HCT116 (cell line): Measurements from ENCODE around the gene TMEM115. TPM values are rescaled to one million over a fixed set of nuclear protein-coding genes. Genes with fewer than 3 reads are reported as not detected.

Experiments used
- ATAC-seq: fragments of 200-7000 bp; cut with Tn5 transposase; 2 replicates; pipeline ENCODE4 v1.9.1; 2020; ENCODE audit warnings: mild to moderate bottlenecking, moderate library complexity
- BruUV-seq: library from RNA; stranded (reverse); fragments of 400-500 nt; replicated peaks from 2 replicates; lab custom pipeline; 2021; lab: Mats Ljungman, UMichigan
- CTCF ChIA-PET: fragments of 300-600 bp; sonication (Branson Sonifier 250); formaldehyde crosslinking; loops from one replicate; lab custom pipeline; 2021; ENCODE audit warnings: antibody characterized with exemption; lab: Charles Lee
- POLR2A ChIA-PET: fragments of 300-600, 350-600 bp; sonication (Branson Sonifier 250); formaldehyde crosslinking; loops from one replicate; lab custom pipeline; 2021; ENCODE audit warnings: antibody characterized with exemption; lab: Charles Lee
- RAD21 ChIA-PET, 2 experiments: fragments of 300-600 bp; sonication (Branson Sonifier 250); formaldehyde crosslinking; loops; one replicate each; lab custom pipeline; 2023; ENCODE audit warnings: low total read pairs in 2 of 2; ENCODE audit not compliant: uncharacterized antibody in 2 of 2, unreplicated experiment in 2 of 2, low non-redundant PET in 1 of 2; lab: Charles Lee
- DNase-seq: peaks from one replicate; pipeline ENCODE4 v3.0.0-alpha.2; 2010; ENCODE audit warnings: low read depth, low spot score
- H2AFZ ChIP-seq: fragments of 200-600 bp; shearing (Covaris generic), sonication (generic); 2 replicates; pipeline ENCODE4 v1.6.1; 2017; ENCODE audit warnings: low read depth, mixed run types, mixed read lengths, antibody characterized with exemption, low read length; ENCODE audit not compliant: poor library complexity, severe bottlenecking
- H3K27ac ChIP-seq: 2 replicates; pipeline ENCODE4 v1.5.1; 2012; ENCODE audit warnings: low read depth, low read length
- H3K27me3 ChIP-seq: fragments of 200-600 bp; sonication (generic); 2 replicates; pipeline ENCODE4 v1.6.1; 2016; ENCODE audit warnings: mixed run types, low read length, mixed read lengths; ENCODE audit not compliant: insufficient read depth
- H3K36me3 ChIP-seq, 2 experiments: fragments of 200-500 bp in 1 of 2; fragments of 200-600 bp in 1 of 2; sonication (Bioruptor generic) in 1 of 2; sonication (generic) in 1 of 2; 2 replicates each; pipeline versions ENCODE4 v1.5.1 to v1.6.1; 2014 to 2016; ENCODE audit warnings: low read length in 2 of 2, inconsistent platforms in 1 of 2, mixed read lengths in 1 of 2, mixed run types in 1 of 2; ENCODE audit not compliant: insufficient read depth in 2 of 2, control insufficient read depth in 1 of 2
- H3K4me1 ChIP-seq, 2 experiments: fragments of 200-600 bp in 1 of 2; sonication (generic) in 1 of 2; 2 replicates each; pipeline versions ENCODE4 v1.5.1 to v1.6.1; 2012 to 2017; ENCODE audit warnings: low read length in 2 of 2, inconsistent platforms in 1 of 2, mild to moderate bottlenecking in 1 of 2, mixed read lengths in 1 of 2, mixed run types in 1 of 2, moderate library complexity in 1 of 2; ENCODE audit not compliant: insufficient read depth in 2 of 2, control insufficient read depth in 1 of 2
- H3K4me2 ChIP-seq: fragments of 200-600 bp; sonication (generic); 2 replicates; pipeline ENCODE4 v1.6.1; 2017; ENCODE audit warnings: mixed run types, low read length, mixed read lengths
- H3K4me3 ChIP-seq, 2 experiments: fragments of 200-600 bp in 1 of 2; sonication (generic) in 1 of 2; replicated peaks in 1 of 2; 2 replicates each; pipeline ENCODE4 v1.5.1; 2011 to 2016; ENCODE audit warnings: low read length in 2 of 2, control low read depth in 1 of 2, low read depth in 1 of 2, mild to moderate bottlenecking in 1 of 2, mixed read lengths in 1 of 2, mixed run types in 1 of 2
- H3K79me2 ChIP-seq: fragments of 200-600 bp; sonication (generic); 2 replicates; pipeline ENCODE4 v1.6.1; 2017; ENCODE audit warnings: mild to moderate bottlenecking, mixed run types, low read length, moderate library complexity, mixed read lengths; ENCODE audit not compliant: insufficient read depth
- H3K9ac ChIP-seq: fragments of 200-600 bp; sonication (generic); 2 replicates; pipeline ENCODE4 v1.6.1; 2016; ENCODE audit warnings: low read length, mixed read lengths
- H3K9me2 ChIP-seq: fragments of 200-600 bp; sonication (generic), shearing (Covaris generic); 2 replicates; pipeline ENCODE4 v1.6.1; 2017; ENCODE audit warnings: mixed run types, mild to moderate bottlenecking, moderate library complexity; ENCODE audit not compliant: insufficient read depth
- H3K9me3 ChIP-seq, 2 experiments: fragments of 200-500 bp in 1 of 2; fragments of 200-600 bp in 1 of 2; sonication (Bioruptor generic) in 1 of 2; sonication (generic) in 1 of 2; 2 replicates each; pipeline ENCODE4 v1.6.1; 2014 to 2017; ENCODE audit warnings: low read length in 2 of 2, mixed read lengths in 2 of 2, inconsistent platforms in 1 of 2, low read depth in 1 of 2, mild to moderate bottlenecking in 1 of 2, mixed run types in 1 of 2, moderate library complexity in 1 of 2; ENCODE audit not compliant: control insufficient read depth in 1 of 2, insufficient read depth in 1 of 2
- H4K20me1 ChIP-seq: fragments of 200-600 bp; sonication (generic), shearing (Covaris generic); 2 replicates; pipeline ENCODE4 v1.6.1; 2017; ENCODE audit warnings: mixed run types, mild to moderate bottlenecking, moderate library complexity; ENCODE audit not compliant: insufficient read depth
- CBX3 ChIP-seq: IDR thresholded peaks from 2 replicates; pipeline ENCODE4 v1.6.1; 2012; ENCODE audit warnings: low read depth
- ELF1 ChIP-seq: IDR thresholded peaks from 2 replicates; pipeline ENCODE4 v1.6.1; 2012; ENCODE audit warnings: low read depth, borderline replicate concordance
- EZH2 ChIP-seq: fragments of 200-600 bp; sonication (generic); IDR thresholded peaks from 2 replicates; pipeline ENCODE4 v1.6.1; 2017; ENCODE audit warnings: antibody characterized with exemption, mixed run types
- MAX ChIP-seq: IDR thresholded peaks from 2 replicates; pipeline ENCODE4 v1.6.1; 2012
- POLR2A ChIP-seq: IDR thresholded peaks from 2 replicates; pipeline ENCODE4 v1.7.0; 2011; ENCODE audit warnings: borderline replicate concordance; ENCODE audit not compliant: insufficient read depth, insufficient read length; ENCODE audit errors: extremely low read depth
- SP1 ChIP-seq: IDR thresholded peaks from 2 replicates; pipeline ENCODE4 v1.6.1; 2012; ENCODE audit warnings: low read depth
- SRF ChIP-seq: IDR thresholded peaks from 2 replicates; pipeline ENCODE4 v1.6.1; 2012; ENCODE audit warnings: low read depth
- YY1 ChIP-seq: IDR thresholded peaks from 2 replicates; pipeline ENCODE4 v1.6.1; 2011; ENCODE audit warnings: low read length, low read depth, moderate library complexity, mild to moderate bottlenecking; ENCODE audit not compliant: insufficient replicate concordance; ENCODE audit errors: extremely low read depth
- ZNF274 ChIP-seq: fragments of 200-500 bp; sonication (Bioruptor generic); IDR thresholded peaks from 2 replicates; pipeline ENCODE4 v1.6.1; 2014; ENCODE audit warnings: mild to moderate bottlenecking, low read depth, low read length, inconsistent platforms
- intact Hi-C: fragments of 100-400 bp; cut with micrococcal nuclease; formaldehyde crosslinking; loops from 2 replicates; pipeline ENCODE4 v1.10.0; 2022
- total RNA-seq: library from RNA; stranded (reverse); gene quantifications from one replicate; pipeline ENCODE4 v1.2.1, GENCODE V29; 2021; ENCODE audit not compliant: unreplicated experiment
- TF ChIP-seq, protein P1 (sequence below): IDR thresholded peaks from 2 replicates; pipeline ENCODE4 v1.6.1; 2012; ENCODE audit warnings: low read depth
- TF ChIP-seq, protein P2 (sequence below), 3 experiments: fragments of 200-600 bp in 1 of 3; sonication (generic) in 1 of 3; IDR thresholded peaks in 2 of 3; conservative IDR thresholded peaks in 1 of 3; 2 replicates each; pipeline ENCODE4 v1.5.1; 2012 to 2017; ENCODE audit warnings: low read depth in 2 of 3, low read length in 2 of 3, antibody characterized with exemption in 1 of 3, borderline replicate concordance in 1 of 3, control low read depth in 1 of 3, mild to moderate bottlenecking in 1 of 3, mixed read lengths in 1 of 3, mixed run types in 1 of 3, moderate library complexity in 1 of 3; ENCODE audit not compliant: insufficient read depth in 1 of 3
- TF ChIP-seq, protein P3 (sequence below): IDR thresholded peaks from 2 replicates; pipeline ENCODE4 v1.6.1; 2012

TMEM115 gene
- total RNA-seq, 1 experiment from 2014 or later: 24.6 TPM

DNA sequence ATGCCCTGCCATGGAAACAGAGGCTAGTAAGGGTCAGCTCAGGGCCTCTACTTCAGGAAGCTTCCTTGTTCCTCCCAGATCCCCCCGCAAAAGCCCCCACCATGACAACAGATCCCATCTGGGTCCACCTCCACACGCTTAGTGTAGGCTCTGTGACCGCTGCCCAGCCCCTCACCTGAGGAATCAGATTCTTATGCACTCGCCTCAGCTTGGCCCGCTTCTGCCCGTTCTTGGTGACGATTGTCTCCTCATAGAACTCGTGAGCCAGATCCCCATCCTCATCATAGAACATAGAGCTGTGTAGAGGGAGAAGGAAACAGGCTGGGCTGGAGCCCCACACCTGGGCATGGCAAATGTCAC, 33.2 kb downstream of the TMEM115 start:
- Histone ChIP-seq H3K9me2 (no peaks in the 10 kb centered on the region), H3K9ac (0 out of 2 replicates have a peak overlapping the region, but pooled peaks have one; percentile 86), H3K4me2 (peak overlapping the region; percentile 88; the same call in 1 of the 2 replicates), H3K36me3 (peaks cover 25 to 26% of the 10 kb centered on the region in 2 experiments; a peak in 3 of 4 replicates), H3K27ac (no peak overlapping the region), H2AFZ (no peak overlapping the region), H4K20me1 (no peaks in the 10 kb centered on the region), H3K4me1 (peaks cover 23 to 46% of the 10 kb centered on the region in 2 experiments), H3K79me2 (peaks cover 35% of the 10 kb centered on the region), H3K27me3 (no peaks in the 10 kb centered on the region)
- POLR2A ChIA-PET: no interaction called here
- CTCF ChIA-PET: no interaction called here
- intact Hi-C loops: no loop called here
- RAD21 ChIA-PET: no interaction called here
- BruUV-seq: no TSS peak
- TF ChIP-seq EZH2 (no peak), SRF (no peak), ZNF274 (no peak), MAX (no peak)
- TF ChIP-seq, all 23 proteins: peak for 0
- DNase-seq (no peak), ATAC-seq (no peak)
- Histone ChIP-seq H3K9me3 (no peaks in the 10 kb centered on the region), H3K4me3 (no peak overlapping the region)

- ChIA-PET RAD21 (no interaction called here), CTCF (interaction anchor here (1.3 to 1.8 kb wide), 2 partner anchors 33 to 56 kb away, joined by 4 to 8 read pairs; partner anchors contain the start of genes IFRD2 and SEMA3B), POLR2A (interaction anchor here (0.6 kb wide), 1 partner anchor 12 kb away, joined by 3 read pairs; no protein-coding TSS in a partner anchor)
- no peak overlapping the region for H3K4me3 ChIP-seq
- intact Hi-C loops: loop anchor here (2.0 kb wide), 1 partner anchor 65 kb away; no protein-coding TSS in a partner anchor
- no peak overlapping the region for H3K4me2 ChIP-seq
- H3K36me3 ChIP-seq: peaks cover 20 to 21% of the 10 kb centered on the region in 2 experiments; a peak in 3 of 4 replicates
- no peaks in the 10 kb centered on the region for H3K9me3 ChIP-seq
- no peak overlapping the region for H2AFZ ChIP-seq
- ATAC-seq (no peak), DNase-seq (no peak)
- no peaks in the 10 kb centered on the region for H4K20me1 ChIP-seq
- no peak overlapping the region for H3K9ac ChIP-seq
- H3K27me3 ChIP-seq: no peaks in the 10 kb centered on the region
- H3K9me2 ChIP-seq: no peaks in the 10 kb centered on the region
- H3K4me1 ChIP-seq: peaks cover 23 to 47% of the 10 kb centered on the region in 2 experiments
- H3K79me2 ChIP-seq: peaks cover 33% of the 10 kb centered on the region
- BruUV-seq: no TSS peak
- H3K27ac ChIP-seq: no peak overlapping the region
- no peak for TF ChIP-seq SP1
- TF ChIP-seq, protein P1, sequence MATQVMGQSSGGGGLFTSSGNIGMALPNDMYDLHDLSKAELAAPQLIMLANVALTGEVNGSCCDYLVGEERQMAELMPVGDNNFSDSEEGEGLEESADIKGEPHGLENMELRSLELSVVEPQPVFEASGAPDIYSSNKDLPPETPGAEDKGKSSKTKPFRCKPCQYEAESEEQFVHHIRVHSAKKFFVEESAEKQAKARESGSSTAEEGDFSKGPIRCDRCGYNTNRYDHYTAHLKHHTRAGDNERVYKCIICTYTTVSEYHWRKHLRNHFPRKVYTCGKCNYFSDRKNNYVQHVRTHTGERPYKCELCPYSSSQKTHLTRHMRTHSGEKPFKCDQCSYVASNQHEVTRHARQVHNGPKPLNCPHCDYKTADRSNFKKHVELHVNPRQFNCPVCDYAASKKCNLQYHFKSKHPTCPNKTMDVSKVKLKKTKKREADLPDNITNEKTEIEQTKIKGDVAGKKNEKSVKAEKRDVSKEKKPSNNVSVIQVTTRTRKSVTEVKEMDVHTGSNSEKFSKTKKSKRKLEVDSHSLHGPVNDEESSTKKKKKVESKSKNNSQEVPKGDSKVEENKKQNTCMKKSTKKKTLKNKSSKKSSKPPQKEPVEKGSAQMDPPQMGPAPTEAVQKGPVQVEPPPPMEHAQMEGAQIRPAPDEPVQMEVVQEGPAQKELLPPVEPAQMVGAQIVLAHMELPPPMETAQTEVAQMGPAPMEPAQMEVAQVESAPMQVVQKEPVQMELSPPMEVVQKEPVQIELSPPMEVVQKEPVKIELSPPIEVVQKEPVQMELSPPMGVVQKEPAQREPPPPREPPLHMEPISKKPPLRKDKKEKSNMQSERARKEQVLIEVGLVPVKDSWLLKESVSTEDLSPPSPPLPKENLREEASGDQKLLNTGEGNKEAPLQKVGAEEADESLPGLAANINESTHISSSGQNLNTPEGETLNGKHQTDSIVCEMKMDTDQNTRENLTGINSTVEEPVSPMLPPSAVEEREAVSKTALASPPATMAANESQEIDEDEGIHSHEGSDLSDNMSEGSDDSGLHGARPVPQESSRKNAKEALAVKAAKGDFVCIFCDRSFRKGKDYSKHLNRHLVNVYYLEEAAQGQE: no peak
- TF ChIP-seq ELF1: no peak
- no peak for TF ChIP-seq POLR2A
- TF ChIP-seq YY1: no peak
- TF ChIP-seq, protein P2, sequence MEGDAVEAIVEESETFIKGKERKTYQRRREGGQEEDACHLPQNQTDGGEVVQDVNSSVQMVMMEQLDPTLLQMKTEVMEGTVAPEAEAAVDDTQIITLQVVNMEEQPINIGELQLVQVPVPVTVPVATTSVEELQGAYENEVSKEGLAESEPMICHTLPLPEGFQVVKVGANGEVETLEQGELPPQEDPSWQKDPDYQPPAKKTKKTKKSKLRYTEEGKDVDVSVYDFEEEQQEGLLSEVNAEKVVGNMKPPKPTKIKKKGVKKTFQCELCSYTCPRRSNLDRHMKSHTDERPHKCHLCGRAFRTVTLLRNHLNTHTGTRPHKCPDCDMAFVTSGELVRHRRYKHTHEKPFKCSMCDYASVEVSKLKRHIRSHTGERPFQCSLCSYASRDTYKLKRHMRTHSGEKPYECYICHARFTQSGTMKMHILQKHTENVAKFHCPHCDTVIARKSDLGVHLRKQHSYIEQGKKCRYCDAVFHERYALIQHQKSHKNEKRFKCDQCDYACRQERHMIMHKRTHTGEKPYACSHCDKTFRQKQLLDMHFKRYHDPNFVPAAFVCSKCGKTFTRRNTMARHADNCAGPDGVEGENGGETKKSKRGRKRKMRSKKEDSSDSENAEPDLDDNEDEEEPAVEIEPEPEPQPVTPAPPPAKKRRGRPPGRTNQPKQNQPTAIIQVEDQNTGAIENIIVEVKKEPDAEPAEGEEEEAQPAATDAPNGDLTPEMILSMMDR (IDR thresholded peaks at IDR 0.05 in 2 of 3, conservative IDR thresholded peaks at IDR 0.05 in 1 of 3; ENCODE audit: borderline replicate concordance in 1 of 3, insufficient read depth in 1 of 3, low read depth in 2 of 3, low read length in 2 of 3): no peak
- no peak for TF ChIP-seq CBX3
- TF ChIP-seq MAX: no peak
- no peak for TF ChIP-seq EZH2
- TF ChIP-seq ZNF274: no peak
- TF ChIP-seq, protein P3, sequence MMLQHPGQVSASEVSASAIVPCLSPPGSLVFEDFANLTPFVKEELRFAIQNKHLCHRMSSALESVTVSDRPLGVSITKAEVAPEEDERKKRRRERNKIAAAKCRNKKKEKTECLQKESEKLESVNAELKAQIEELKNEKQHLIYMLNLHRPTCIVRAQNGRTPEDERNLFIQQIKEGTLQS: no peak
Observed at GRCh38 chr3:50325497-50326181, 33.7 kb downstream of the TMEM115 start.
